Myometrial cell (primary cell): ENCODE measurements around the gene MYOZ3. TPM values are rescaled to one million over a fixed set of nuclear protein-coding genes. Genes with fewer than 3 reads are reported as not detected.

ENCODE experiments used
- total RNA-seq: library from RNA; depleted of rRNA; stranded (reverse); fragments of >200 nt; gene quantifications from 2 replicates; pipeline ENCODE4 v1.2.3, GENCODE V29; 2015

The MYOZ3 gene
- total RNA-seq = not detected in 2 replicates

GRCh38 chr5:150661086-150661485 is at the start of gene MYOZ3:
Gene MYOZ3 (plus strand): TSS chr5:150661251. CDS start chr5:150662942, 1,691 bp downstream.

DNA sequence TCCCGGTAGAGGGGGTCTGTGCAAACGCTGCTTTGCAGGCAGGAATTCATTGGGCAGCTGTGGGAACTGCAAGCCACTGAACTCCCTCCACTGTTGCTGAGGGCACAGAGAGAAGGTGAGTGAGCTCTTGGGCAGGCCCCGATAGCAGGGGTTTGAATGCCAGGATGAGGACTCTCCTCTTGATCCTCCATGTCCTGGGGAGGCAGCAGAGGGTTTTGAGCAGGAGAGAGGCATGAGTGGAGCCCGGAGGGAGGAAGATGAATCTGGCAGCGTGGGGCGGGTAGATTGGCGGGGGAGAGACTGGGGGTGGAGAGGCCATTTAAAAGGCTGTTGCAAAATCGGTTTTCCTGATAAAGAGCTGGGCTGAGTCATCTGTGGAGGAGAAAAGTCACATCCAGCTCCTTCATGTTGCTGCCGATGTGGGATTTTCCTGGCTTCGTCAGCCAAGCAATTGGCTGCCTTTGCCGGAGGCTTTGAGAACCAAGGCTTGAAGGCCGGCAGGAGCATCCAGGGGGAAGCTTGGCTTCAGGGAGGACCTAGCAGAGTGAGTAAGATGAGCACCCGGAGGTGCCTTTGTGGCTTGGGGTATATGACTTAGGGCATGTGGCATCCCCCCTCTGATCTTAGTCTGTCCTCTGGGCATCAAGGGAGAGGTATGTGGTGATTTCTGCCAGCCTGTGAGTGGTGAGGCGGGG is 20.6 kb upstream of the MYOZ3 start, which contains the start of gene SYNPO:
TSS of gene SYNPO (plus strand) at position 350 of the 695 bp plus-strand sequence. CDS start 7,616 bp downstream, outside the sequence.

GRCh38 chr5:150700594-150701377 is 39.7 kb downstream of the MYOZ3 start, which contains the start of gene RBM22:
Gene RBM22 (minus strand): TSS chr5:150701062. CDS start chr5:150700985, 77 bp downstream.

Other genes starting within 250 kb of the MYOZ3 start
- gene CD74, start 248.3 kb upstream of the MYOZ3 start, total RNA-seq = 9.9 and 10.7 TPM in 2 replicates
- gene RPS14, start 211.5 kb upstream of the MYOZ3 start, total RNA-seq = 3,357 and 3,696 TPM in 2 replicates
- 49.6 and 58.3 TPM in 2 replicates for gene NDST1, start 153.1 kb upstream of the MYOZ3 start, total RNA-seq
- gene SYNPO, start 20.6 kb upstream of the MYOZ3 start, total RNA-seq = 4.6 and 7.6 TPM in 2 replicates
- 21.8 and 30.0 TPM in 2 replicates for gene RBM22, start 39.8 kb downstream of the MYOZ3 start, total RNA-seq
- 44.4 and 55.1 TPM in 2 replicates for gene DCTN4, start 97.8 kb downstream of the MYOZ3 start, total RNA-seq
- 69.5 and 70.7 TPM in 2 replicates for gene SMIM3, start 117.5 kb downstream of the MYOZ3 start, total RNA-seq
- not detected in 2 replicates for gene IRGM, start 185.3 kb downstream of the MYOZ3 start, total RNA-seq
- 3.2 and 5.7 TPM in 2 replicates for gene ZNF300, start 243.7 kb downstream of the MYOZ3 start, total RNA-seq